Renal pelvis (tissue), 4 donors: ENCODE results near the gene NUTM1. TPM values are rescaled to one million over a fixed set of nuclear protein-coding genes. Genes with fewer than 3 reads are reported as not detected.
"Not testable (repeated sequence)": the region's sequence is repeated elsewhere in the genome, so short reads cannot be mapped to it uniquely, and the experiment has no call there.

Experiments
- DNase-seq: peaks from one replicate; pipeline ENCODE4 v3.0.0-alpha.2; 2013
- polyA plus RNA-seq, 3 donors: library from polyadenylated mRNA; unstranded; fragments of 120-200 nt; gene quantifications; one replicate each; pipeline ENCODE4 v1.2.1, GENCODE V29; 2013; ENCODE audit not compliant: insufficient read length in 3 of 3

The NUTM1 gene
- polyA plus RNA-seq, 3 donors = 0.03 to 0.08 TPM; not detected in 1

DNA sequence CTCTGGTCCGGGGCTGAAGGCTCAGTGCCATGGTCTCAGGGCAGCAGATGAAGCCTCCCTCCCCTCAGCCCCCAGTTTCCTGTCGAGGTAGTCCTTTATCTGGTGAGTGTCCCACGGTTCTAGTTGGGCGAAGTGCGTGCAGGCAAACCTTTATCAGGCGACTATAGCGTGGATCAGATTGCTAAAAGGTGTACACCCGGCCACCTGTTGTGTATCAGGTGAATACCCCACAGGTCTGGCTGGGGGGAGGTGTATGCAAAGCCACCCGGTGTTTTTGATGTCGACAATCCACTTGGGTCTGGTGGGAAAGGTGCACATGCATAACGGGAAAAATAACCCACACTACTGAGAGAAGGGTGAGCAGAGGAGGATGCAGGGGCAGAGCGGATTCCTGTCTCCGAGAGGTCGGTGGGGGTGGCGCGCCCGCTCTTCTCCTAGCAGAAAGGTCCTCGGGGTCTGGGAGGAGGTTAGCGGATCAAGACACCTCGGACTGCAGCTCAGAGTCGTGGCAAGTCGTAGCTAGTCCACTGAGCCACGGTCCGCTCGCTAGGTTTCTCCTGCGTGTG, 6.0 kb upstream of the NUTM1 start:
- no peak for DNase-seq

DNA sequence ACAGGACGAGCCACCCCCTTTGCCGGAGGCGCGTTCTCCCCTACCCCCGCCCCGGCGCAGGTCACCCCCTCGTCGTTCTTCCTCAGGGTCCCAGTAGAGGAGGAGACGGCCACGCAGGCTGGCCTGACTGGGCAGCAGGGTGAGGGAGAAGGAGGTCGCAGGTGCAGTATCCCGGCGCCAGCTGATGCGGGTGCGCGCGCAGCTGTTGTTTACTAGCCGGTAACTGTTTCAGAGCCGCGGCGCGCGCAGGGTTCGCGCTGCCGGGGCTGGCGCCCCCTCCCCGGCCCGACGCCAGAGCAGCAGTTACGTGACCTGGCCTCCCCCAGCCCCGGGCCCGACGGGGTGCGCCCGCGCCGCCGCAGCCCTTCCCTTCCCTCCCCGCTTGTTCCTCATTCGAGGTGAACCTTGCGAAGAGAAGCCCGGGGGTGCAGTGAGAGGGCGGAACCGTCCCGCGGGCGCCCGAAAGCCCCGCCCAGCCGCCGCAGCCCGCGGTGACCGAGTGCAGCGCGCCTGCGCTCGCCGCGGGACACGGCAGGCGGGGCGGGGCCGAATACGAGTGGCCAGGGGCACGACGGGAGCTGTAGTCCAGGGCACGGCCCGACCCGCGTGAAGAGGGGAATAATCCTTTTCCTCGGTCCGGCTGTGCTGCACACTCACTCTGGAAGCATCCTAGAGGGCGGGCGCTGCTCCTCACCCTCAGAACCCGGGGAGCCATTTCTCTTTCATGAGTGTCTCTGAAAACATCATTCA, 5.4 kb upstream of the NUTM1 start, which contains the start of gene SLC12A6:
TSS of gene SLC12A6 (minus strand) at position 225 of the 750 bp plus-strand sequence. CDS start 1,101 bp downstream, outside the sequence.
- peak; percentile 88 for DNase-seq

DNA sequence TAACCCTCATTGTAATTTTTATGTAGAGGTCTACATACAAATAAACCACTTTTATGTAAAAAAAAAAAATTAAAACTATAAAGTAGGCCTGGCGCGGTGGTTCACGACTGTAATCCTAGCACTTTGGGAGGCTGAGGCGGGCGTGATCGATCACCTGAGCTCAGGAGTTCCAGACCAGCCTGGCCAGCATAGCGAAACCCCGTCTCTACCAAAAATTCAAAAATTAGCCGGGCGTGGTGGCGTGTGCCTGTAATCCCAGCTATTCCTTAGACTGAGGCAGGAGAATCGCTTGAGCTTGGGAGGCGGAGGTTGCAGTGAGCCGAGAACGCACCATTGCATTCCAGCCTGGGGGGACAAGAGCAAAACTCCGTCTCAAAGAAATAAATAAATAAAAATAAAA, 4.8 kb upstream of the NUTM1 start:
- DNase-seq = no peak

DNA sequence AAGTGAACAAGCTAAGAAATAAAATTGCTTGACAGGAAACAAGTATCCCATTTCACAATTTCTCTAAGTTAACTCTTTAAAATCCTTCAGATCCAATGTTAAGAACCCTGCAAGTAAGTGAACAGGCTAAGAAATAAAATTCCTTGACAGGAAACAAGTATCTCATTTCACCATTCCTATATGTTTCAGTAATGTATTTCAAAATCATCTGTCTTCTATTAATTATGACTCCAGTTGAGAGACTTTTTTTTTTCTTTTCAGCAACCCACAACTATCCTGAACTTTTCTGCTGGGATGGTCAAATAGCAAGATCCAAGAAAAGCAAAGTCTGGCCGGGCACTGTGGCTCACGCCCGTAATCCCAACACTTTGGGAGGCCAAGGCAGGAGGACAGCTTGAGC, 3.2 kb upstream of the NUTM1 start:
- DNase-seq = no peak

DNA sequence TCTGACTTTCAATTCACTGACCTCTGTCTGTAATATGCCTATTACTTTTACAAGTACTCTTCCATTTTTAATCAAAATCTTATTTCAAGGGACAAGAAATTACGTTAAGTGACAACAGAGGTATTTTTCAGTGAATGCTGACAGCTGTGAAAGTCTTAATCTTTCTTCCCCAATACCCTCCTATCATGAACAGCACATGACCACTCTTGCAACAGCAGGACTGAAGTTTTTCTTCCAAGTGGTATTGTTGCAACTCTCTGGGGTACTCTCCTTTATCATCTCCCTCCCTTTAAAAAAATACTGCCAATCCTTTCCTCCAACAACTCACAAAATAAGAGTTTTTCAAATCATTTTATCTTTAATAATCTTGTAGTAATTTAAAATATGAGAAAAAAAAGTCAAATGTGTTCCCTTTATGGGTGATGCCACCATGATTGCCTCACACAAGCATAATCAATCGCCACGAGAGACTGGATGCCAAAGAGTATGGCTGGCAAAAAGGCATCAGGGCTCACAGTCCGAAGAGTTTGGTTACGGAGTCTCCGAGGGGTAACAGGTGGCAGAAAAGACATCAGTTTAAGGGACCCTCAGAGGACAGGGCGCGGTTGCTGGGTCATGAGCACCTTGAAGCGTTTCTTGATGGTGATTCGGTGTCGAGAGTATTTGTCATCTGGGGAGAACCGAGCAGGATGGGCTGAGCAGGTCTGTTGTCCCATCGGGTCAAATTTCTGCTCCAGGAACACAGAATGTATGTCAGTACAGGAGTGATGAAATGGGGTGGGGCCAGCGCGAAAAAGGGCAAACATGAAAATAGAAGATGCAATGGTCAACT, 1.5 kb upstream of the NUTM1 start:
- no peak for DNase-seq

DNA sequence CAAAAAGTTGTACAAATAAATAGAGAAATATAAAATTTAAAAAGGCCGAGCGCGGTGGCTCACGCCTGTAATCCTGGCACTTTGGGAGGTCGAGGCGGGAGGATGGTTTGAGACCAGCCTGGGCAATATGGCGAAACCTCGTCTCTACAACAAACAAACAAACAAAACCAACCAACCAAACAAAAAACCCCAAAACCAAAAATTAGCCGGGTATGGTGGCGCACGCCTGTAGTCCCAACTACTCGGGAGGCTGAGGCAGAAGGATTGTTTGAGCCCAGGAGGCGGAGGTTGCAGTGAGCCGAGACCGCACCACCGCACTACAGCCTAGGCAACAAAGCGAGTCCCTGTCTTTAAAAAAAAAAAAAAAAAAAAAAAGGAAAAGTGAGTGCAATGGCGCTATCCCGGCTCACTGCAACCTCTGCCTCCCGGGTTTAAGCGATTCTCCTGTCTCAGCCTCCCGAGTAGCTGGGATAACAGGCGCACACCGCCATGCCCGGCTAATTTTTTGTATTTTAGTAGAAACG, 840 bp upstream of the NUTM1 start:
- not testable (repeated sequence) for DNase-seq

DNA sequence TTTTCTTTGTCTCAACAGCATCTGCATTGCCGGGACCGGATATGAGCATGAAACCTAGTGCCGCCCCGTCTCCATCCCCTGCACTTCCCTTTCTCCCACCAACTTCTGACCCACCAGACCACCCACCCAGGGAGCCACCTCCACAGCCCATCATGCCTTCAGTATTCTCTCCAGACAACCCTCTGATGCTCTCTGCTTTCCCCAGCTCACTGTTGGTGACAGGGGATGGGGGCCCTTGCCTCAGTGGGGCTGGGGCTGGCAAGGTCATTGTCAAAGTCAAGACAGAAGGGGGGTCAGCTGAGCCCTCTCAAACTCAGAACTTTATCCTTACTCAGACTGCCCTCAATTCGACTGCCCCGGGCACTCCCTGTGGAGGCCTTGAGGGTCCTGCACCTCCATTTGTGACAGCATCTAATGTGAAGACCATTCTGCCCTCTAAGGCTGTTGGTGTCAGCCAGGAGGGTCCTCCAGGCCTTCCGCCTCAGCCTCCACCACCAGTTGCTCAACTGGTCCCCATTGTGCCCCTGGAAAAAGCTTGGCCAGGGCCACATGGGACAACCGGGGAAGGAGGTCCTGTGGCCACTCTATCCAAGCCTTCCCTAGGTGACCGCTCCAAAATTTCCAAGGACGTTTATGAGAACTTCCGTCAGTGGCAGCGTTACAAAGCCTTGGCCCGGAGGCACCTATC, 5.0 kb downstream of the NUTM1 start:
- no peak for DNase-seq

DNA sequence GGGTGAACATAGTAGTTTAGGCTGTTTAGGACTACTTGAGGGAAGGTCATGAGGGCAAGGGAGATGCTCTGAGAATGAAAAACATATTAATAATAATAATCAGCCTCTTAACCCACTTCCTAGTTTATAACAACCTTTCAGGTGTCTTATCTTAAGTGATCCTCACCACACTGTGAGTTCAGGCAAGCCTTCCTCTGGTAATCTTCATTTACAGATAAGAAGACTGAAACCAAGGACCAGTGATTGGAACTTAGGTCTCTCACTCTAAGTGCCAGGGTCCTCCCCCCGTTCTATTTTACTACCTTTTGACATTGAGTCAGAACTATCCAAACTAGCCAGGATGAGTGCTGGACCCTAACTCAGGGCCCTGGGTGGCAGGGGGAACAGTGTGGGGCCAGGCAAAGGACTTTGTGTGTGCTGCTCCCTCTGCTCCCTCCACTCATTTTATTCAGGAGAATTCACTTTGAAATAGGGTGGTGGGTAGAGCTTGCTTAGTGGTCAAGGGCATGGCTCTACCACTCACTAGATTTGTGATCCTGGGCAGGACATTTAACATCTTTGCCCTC, 5.7 kb downstream of the NUTM1 start:
- no peak for DNase-seq

DNA sequence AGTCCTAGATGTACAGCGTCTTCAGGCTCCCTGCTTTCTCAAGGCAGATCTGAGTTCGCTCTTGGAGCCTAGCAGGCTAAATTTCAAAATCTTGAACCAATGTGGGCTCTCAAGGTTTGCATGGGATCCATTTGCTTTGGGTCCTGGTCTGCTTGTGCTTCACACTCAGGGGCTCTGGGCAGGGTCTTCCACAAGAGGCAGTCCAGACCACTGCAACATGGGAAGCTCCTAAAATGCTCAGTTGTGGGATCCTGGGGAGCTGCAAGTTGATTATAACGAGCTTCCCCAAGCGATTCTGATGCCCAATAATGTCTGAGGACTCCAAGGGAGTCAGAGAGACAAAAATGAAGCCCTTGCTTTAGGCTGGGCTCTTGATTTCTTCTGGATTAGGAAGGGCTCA, 6.7 kb downstream of the NUTM1 start:
- DNase-seq = no peak

DNA sequence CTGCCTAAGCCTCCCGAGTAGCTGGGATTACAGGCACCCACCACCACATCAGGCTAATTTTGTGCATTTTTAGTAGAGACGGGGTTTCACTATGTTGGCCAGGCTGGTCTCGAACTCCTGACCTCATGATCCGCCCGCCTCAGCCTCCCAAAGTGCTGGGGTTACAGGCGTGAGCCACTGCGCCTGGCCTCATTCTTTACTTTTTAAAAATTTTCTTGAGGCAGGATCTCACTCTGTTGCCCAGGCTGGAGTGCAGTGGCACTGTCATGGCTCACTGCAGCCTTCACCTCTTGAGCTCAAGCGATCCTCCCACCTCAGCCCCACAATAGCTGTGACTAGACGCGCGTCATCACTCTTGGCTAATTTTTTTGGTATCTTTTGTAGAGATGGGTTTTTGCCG, 9.9 kb downstream of the NUTM1 start:
- not testable (repeated sequence) for DNase-seq

DNA sequence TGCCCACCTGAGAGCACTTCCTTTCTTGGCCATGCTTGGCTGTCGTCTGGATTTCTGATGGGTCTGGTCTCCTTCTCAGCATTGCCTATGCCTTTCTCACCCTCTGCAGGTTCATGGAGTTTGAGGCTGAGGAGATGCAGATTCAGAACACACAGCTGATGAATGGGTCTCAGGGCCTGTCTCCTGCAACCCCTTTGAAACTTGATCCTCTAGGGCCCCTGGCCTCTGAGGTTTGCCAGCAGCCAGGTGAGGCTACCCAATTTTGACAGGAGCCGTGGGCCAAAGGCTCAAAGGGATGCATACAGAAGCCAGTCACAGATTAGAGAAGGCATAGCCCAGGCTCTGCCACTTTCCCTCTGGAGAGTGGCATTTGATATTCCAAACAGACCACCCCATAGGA, 10.5 kb downstream of the NUTM1 start:
- no peak for DNase-seq

DNA sequence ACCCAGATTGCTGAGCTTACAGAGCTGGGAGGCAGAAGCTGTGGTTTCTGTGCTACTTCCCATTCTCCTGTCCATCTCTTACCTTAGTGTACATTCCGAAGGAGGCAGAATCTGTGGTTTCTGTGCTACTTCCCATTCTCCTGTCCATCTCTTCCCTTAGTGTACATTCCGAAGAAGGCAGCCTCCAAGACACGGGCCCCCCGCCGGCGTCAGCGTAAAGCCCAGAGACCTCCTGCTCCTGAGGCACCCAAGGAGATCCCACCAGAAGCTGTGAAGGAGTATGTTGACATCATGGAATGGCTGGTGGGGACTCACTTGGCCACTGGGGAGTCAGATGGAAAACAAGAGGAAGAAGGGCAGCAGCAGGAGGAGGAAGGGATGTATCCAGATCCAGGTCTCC, 11.2 kb downstream of the NUTM1 start:
- DNase-seq = no peak

DNA sequence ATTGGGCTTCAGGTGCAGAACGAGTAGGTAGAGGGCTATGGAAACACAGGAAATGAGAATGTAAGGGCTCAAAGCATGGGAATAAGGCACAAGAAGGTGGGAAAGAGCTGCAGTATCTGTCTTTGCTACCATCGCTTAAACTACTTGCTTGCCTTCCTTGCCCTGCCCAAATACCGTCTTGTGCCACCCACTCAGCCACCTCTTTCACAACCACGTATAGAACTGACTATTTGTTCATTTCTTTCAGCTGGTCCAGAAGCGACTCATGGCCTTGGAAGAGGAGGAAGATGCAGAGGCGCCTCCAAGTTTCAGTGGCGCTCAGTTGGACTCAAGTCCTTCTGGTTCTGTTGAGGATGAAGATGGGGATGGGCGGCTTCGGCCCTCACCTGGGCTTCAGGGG, 12.1 kb downstream of the NUTM1 start:
- DNase-seq = no peak

DNA sequence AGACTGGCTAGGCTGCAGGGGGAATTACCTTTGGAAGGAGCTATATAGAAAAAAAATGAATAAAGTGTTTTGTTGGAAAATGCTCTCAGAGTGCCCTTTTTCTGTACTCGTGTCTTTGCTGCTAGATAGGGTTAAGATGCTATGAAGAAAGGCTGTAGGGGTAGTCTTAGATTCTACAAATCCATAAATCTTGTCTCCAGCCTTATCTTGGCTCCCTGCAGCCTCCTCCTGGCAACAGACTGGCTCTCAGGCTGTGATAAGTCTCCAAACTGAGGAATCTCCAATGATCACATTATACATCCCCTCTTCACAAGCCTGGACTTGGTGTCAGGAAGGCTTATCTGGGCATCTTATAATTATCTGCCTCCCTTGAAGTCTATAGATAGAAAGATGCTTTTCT, 14.5 kb downstream of the NUTM1 start:
- DNase-seq = no peak

DNA sequence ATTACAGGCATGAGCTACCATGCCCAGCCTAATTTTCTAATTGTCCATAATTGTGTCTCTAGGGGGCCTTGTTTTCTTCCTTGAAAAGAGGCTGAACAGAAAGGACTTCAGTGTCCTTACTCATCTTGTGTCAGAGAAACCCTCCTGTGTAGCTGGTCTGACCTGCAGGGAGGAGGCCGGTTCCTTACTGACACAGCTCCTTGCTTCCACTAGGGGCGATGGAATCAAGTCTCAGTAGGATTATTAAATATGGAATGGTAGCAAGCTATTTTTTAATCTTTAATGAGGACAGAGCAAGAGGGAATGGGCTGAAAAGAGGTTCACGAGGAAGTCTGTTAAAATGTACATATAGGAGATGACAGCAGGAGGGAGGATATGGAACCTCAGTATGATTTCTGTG, 15.3 kb downstream of the NUTM1 start:
- no peak for DNase-seq

DNA sequence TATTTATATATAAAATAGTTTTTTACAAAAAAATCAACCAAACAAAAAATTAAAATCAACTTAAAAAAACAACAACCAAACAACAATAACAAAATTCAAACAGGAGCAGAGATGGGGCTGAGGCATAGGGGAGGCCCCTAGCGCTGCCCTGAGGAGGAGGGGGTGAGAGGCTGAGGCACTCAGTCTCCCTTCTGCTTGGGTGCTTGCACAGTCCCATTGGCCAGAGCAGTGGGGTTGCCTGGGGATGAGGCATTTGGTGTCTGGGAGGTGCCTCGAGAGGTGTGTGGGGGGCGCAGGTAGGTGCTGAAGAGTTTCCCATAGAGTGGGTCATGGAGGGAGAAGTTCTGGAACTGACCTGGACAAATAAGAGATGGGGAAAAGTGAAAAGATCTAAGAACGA, 15.8 kb downstream of the NUTM1 start:
- DNase-seq = no peak

DNA sequence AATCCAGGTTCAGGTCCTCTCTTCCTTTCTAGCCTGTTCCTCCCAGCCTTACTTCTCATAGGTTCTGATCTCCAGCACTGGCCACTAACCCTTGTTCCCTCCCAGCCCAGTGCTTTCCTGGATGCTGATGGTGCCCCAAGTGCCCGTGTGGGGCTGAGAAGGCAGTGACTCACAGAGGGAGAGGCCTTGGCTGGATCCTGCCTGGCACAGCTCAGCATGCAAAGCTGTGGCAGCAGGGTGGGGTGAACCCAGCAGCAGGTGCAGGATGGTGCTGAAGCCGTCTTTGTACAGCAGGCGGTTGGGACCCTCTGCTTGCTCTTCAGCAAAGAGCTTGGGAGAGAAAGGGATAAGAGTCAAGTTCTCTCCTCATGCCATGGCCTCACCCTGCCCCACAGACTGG, 16.3 kb downstream of the NUTM1 start:
- DNase-seq = no peak

DNA sequence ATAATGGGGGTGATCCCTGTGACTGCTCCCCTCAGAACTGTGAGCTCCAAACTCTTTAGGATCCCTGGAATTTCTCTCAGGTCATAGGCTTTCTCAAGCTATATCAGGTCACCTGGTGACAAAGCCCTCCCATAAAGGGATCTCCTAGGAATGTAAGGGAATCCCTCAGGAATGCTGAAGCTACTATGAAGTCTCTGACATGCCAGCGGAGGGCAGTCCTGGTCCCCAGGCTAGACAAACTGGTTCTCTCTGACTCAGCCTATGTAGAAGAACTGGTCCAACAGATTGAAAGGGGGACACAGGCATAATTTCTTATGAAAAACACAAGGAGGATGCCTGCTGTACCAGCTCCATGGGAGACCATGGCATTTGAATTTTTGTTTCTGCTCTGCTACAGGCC, 17.2 kb downstream of the NUTM1 start:
- no peak for DNase-seq

DNA sequence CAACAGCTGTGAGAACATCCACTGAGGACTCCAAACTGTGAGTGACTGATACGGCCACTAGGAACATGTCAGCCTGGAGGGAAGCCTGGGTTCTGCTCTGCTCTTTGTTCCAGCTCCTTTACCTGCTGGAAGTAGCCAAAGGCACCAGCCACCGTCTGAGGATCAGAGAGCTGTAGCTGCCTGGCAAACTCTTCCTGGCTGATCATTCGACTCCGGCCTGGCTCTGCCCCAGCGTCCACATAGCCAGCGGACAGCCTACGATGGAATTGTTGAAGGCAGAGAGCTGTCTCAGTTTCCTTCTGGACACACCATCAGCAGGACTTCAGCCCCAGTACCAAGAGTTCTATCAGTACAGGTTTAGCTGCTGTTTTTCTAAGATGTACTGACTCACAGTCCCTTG, 18.2 kb downstream of the NUTM1 start:
- DNase-seq = no peak

DNA sequence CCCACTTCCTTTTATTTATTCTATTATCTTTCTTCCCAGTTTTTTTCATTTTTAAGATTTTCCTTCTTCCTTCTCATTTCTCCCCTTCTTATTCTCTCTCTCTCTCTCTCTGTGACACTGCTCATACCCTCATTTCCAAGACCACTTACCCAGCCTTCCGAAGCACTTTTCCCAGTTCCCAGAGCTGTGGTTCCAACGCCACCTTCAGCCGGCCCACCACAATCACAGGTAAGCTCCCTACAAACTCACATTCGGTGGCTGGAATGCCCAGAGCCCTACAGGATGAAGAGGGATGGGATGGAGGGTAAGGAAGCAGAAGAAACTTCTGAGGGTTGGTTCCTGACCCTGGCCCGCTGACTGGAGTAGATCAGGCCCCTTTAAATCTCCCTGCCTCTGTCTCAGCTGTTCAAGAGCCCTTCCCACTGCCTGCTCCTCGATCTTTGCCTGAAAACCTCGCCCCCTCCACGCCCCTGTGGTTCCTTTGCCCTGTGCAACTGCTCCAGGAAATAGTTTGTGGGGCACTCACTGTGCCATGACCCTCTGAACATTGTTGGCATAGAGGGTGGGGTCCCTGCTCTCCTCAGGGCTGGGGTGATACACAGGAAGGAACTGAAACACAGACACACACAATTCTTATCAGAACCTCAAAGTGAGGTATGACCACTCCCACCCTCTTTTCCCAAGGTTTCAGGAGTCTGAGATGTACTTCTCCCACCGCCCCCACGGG, 19.1 kb downstream of the NUTM1 start:
- DNase-seq = no peak

DNA sequence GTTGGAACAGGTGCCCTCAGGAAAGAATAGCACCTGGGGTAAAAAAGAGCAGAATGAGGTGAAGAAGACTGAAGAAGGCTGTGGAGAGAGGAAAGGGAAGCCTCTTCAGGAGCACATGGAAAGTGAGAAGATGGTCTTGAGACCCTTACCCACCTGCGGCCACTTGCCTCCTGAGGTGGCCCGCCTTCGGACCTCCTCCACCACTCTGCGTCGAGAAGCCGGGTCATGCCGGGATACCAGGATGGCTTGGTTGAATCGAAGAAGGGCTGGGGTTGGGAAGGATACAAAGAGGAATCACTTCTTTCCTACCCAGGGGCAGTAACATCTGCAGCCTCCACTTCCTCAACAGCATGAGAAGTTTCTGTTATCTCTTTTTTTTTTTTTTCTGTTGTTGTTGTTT, 20.9 kb downstream of the NUTM1 start:
- DNase-seq = no peak
